T-helper 2 cell treated with Interferon-gamma antibody and Interleukin-4, amounts not matched to agents 100 ng/mL and 5 ng/mL, for 36 hours (primary cell): Measurements from ENCODE around the gene ERICH2. TPM values are rescaled to one million over a fixed set of nuclear protein-coding genes. Genes with fewer than 3 reads are reported as not detected.

ENCODE experiments used
- intact Hi-C: fragments of 100-400 bp; cut with micrococcal nuclease; formaldehyde crosslinking; loops from one replicate; pipeline ENCODE4 v1.15.1; 2023
- total RNA-seq: library from RNA; stranded (reverse); gene quantifications from 2 replicates; pipeline ENCODE4 v1.2.3, GENCODE V29; 2022

The ERICH2 gene
- total RNA-seq, 1 donor from 2014 or later, result not detected

DNA sequence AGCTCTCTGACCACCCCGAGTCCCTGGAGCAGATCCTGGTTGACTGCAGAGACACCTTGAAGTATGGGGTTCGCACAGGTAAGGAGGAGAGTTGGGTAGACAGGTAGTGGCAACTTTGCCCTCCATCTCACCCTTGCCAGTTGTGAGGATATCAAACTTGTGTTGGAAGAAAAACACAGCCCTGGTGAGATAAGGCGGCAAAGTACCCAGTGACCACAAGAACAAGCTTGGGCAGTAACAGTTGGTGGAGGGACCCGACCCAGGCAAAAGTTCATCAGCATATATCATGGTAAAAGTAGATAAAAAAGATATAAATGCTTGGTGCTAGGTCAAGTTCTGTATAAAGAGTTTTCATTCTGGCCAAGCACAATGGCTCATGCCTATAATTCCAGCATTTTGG lies 60.9 kb downstream of the ERICH2 start:
- intact Hi-C loops, result no loop called here

DNA sequence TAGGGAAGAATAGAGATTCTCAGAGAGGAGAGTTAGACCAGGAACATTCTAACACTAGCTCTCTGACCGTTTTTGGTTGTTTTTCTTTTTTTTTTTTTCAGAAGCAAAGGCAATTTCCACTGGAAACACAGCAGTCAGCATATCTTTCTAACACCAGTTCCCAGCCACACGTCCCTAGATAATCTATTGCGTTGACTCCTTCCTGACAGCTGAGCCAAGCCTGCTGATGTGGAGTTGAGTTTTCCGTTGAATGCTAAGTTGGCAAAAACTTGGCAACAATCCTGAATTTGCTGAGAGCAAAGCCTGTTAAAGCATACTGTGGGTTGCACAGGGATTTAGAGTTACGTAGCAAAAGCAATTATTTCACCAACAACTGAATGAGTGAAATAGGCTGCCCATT lies 65.8 kb downstream of the ERICH2 start:
- intact Hi-C loops, result no loop called here

DNA sequence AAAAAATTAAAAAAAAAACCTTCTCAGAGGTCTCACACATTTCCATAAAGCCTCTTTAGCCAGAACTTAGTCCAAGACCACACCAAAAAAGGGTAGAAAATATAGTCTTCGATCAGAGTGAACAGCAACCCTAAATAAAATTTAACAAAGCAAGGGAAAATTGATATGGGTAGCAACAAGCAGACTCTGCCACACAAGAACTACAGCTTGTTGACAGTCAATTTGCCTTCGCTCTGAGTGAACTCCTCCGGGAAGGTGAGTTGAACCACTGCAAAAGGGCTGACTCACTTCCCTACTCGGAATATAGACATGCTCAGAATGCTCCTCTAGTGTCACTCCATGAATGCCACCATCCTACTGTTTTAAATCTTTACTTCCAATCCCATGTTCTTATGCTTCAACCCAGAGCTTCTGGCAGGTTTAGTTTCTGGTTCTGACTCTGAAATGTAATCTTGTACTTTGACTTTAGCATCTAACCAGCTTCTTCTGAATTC lies 70.6 kb downstream of the ERICH2 start:
- intact Hi-C loops, result no loop called here

DNA sequence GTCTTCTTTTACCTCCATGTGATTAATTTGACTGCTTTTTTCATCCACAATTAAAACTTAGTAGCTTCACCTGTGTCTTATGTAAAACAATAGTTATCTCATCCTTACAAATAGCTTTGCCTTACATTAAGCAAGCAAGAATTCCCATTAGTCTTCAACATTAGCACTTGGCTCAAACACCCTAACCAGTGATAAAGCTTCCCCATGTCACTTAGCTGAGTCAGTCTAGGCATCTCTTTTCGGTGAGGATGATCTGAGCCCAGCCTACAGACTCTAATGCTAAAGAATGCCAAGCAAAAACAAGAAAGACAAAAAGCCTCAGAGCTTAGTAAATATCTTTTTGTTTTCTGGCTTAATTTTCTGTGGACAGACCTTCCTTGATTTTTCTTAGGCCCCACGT lies 72.6 kb downstream of the ERICH2 start:
- intact Hi-C loops, result no loop called here

DNA sequence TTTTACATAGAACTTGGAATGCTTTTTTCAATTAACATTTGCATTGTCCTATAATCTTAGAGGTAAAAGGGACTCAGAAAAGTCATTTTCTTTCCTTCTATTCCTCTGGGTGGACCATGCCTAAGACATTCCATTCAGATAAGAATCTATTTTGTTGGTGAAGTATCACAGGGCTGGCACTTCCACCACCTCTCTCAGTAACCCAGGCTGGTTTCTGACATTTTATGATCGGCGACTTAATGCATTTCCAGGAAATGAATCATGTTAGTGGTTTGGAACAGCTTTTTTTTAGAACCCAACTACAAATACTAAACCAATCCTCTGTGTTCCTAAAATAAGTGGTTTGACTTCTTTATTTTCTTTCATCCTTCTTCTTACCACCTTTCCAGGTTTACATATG lies 73.5 kb downstream of the ERICH2 start:
- intact Hi-C loops, result no loop called here

DNA sequence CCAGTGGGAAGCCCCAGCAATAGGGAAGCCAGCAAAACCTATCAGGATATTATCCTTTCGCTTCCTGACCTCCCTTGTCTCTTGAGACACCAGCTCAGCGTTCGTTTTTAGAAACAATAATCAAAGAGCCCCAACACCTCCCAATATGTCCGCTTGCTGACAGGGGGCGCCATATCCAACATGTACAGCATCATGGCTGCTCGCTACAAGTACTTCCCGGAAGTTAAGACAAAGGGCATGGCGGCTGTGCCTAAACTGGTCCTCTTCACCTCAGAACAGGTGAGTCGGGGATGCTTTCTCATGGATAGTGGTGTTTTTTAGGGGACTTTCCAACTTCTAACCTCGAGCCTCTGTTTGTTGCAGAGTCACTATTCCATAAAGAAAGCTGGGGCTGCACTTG lies 75.2 kb downstream of the ERICH2 start:
- intact Hi-C loops, result no loop called here

DNA sequence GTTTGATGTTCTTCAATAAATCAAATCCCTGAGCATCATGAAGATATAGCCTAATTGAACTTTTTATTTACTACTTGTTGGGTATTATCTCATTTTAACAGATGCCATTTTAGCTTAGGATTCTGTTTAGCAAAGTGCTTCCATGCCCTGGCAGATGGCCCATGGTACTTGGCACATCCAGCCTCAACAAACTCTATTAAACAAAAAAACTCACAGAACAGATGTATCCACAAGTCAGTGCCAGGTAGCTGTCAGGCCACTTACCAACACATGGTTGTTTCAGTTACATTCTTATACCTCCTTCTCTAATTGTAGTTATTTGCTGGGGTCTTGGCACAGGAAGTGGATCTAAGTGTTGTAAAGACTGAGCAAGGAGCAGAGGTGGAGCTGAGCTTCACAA lies 76.1 kb downstream of the ERICH2 start:
- intact Hi-C loops, result no loop called here

DNA sequence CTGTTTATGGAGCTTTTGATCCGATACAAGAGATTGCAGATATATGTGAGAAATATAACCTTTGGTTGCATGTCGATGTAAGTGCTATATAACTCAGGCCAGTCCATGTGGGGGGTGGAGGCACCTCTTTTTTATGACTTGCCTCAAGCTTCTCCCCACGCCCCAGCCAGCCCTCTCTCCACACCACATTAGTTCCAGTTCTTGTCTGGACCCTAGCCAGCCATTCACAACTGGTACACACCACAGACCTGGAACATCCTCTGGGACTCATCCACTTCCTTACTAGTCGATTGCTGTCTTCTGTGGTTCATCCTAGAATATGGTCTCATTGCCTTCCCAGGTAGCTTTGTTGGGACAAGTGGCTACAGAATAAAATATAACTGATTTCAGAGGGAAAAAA lies 77.5 kb downstream of the ERICH2 start:
- intact Hi-C loops, result no loop called here

Other genes with a start within 250 kb of the ERICH2 start
- 0.09 TPM in 1 of 2 replicates, not detected in the other for gene SP5, start 55.0 kb upstream of the ERICH2 start, total RNA-seq
- gene GAD1, start 46.5 kb downstream of the ERICH2 start, total RNA-seq, result 8.0 and 8.9 TPM in 2 replicates
- gene GORASP2, start 158.9 kb downstream of the ERICH2 start, total RNA-seq, result 78.8 and 85.7 TPM in 2 replicates